H1 (cell line): ENCODE measurements around the gene SFTPB. TPM values are rescaled to one million over a fixed set of nuclear protein-coding genes. Genes with fewer than 3 reads are reported as not detected.
"Not testable (repeated sequence)": the region's sequence is repeated elsewhere in the genome, so short reads cannot be mapped to it uniquely, and the experiment has no call there.

Experiments
- CTCF ChIA-PET: fragments of 300-600 bp; sonication (Branson Sonifier 250); formaldehyde crosslinking; loops from one replicate; lab custom pipeline; 2021; ENCODE audit not compliant: partially characterized antibody; lab: Charles Lee
- POLR2A ChIA-PET: fragments of 300-600 bp; sonication (Branson Sonifier 250); formaldehyde crosslinking; loops from one replicate; lab custom pipeline; 2021; ENCODE audit warnings: inconsistent platforms; ENCODE audit not compliant: partially characterized antibody; lab: Charles Lee
- DNase-seq, 2 experiments: peaks; one replicate each; pipeline versions ENCODE4 v3.0.0 to v3.0.0-alpha.2; 2010 to 2022; ENCODE audit warnings: low spot score in 2 of 2, low read depth in 1 of 2, mixed read lengths in 1 of 2
- FAIRE-seq: peaks from 2 replicates; lab custom pipeline; 2011; peaks lifted over from hg19 to GRCh38; lab: Jason Lieb, UNC
- H2AFZ ChIP-seq: 2 replicates; pipeline ENCODE4 v1.8.1; 2012; ENCODE audit warnings: low read length, inconsistent platforms
- H2AK5ac ChIP-seq: 2 replicates; pipeline ENCODE4 v1.6.1; 2013; ENCODE audit warnings: low read depth, low read length
- H2BK120ac ChIP-seq: replicated peaks from 2 replicates; pipeline ENCODE3; 2013; ENCODE audit warnings: low read depth, low read length, inconsistent platforms
- H2BK12ac ChIP-seq: 2 replicates; pipeline ENCODE4 v1.6.1; 2013; ENCODE audit warnings: low read depth, low read length
- H2BK15ac ChIP-seq: 2 replicates; pipeline ENCODE4 v1.6.1; 2013; ENCODE audit warnings: low read length
- H2BK20ac ChIP-seq: 2 replicates; pipeline ENCODE4 v1.6.1; 2013; ENCODE audit warnings: low read length
- H2BK5ac ChIP-seq: 2 replicates; pipeline ENCODE4 v1.6.1; 2013; ENCODE audit warnings: low read depth, low read length
- H3K14ac ChIP-seq: 2 replicates; pipeline ENCODE4 v1.6.1; 2013; ENCODE audit warnings: inconsistent platforms; ENCODE audit not compliant: insufficient read length
- H3K18ac ChIP-seq: 2 replicates; pipeline ENCODE4 v1.6.1; 2013; ENCODE audit warnings: low read length; ENCODE audit errors: extremely low read depth
- H3K23ac ChIP-seq: 2 replicates; pipeline ENCODE4 v1.6.1; 2013; ENCODE audit warnings: inconsistent platforms; ENCODE audit not compliant: insufficient read length
- H3K23me2 ChIP-seq: 2 replicates; pipeline ENCODE4 v1.6.1; 2013; ENCODE audit warnings: low read depth, low read length
- H3K27ac ChIP-seq: 2 replicates; pipeline ENCODE4 v1.6.1; 2011; ENCODE audit warnings: low read depth, low read length, inconsistent platforms
- H3K27me3 ChIP-seq, 4 experiments: replicated peaks in 1 of 4; 1 replicate in 1 of 4; 2 replicates in 3 of 4; pipeline versions ENCODE4 v1.6.1 to v1.8.1; 2011 to 2013; ENCODE audit warnings: low read length in 3 of 4, mild to moderate bottlenecking in 3 of 4, inconsistent platforms in 2 of 4, mixed read lengths in 2 of 4, moderate library complexity in 1 of 4; ENCODE audit not compliant: control insufficient read depth in 3 of 4, insufficient read depth in 3 of 4; ENCODE audit errors: extremely low read depth in 1 of 4
- H3K36me3 ChIP-seq, 4 experiments: 2 replicates each; pipeline versions ENCODE4 v1.6.1 to v1.8.1; 2011 to 2013; ENCODE audit warnings: mild to moderate bottlenecking in 4 of 4, low read length in 3 of 4, moderate library complexity in 2 of 4, control low read depth in 1 of 4, inconsistent platforms in 1 of 4; ENCODE audit not compliant: insufficient read depth in 4 of 4, control insufficient read depth in 2 of 4
- H3K4ac ChIP-seq: replicated peaks from 2 replicates; pipeline ENCODE3; 2013; ENCODE audit warnings: low read length, low read depth, mixed read lengths, inconsistent platforms; ENCODE audit not compliant: insufficient read length
- H3K4me1 ChIP-seq, 4 experiments: replicated peaks in 1 of 4; 1 replicate in 1 of 4; 2 replicates in 3 of 4; pipeline versions ENCODE4 v1.6.1 to v1.8.1; 2011 to 2013; ENCODE audit warnings: low read length in 3 of 4, inconsistent platforms in 2 of 4, mixed read lengths in 1 of 4; ENCODE audit not compliant: insufficient read depth in 4 of 4, control insufficient read depth in 3 of 4
- H3K4me2 ChIP-seq, 2 experiments: 2 replicates each; pipeline versions ENCODE4 v1.6.1 to v1.8.1; 2011 to 2013; ENCODE audit warnings: low read depth in 2 of 2, low read length in 2 of 2, control low read depth in 1 of 2, inconsistent platforms in 1 of 2, mild to moderate bottlenecking in 1 of 2; ENCODE audit not compliant: insufficient read depth in 1 of 2
- H3K4me3 ChIP-seq, 4 experiments: fragments of 200-600, 300-600 bp in 1 of 4; sonication (generic), shearing (Covaris generic), sonication (Bioruptor Twin) in 1 of 4; 2 replicates each; pipeline versions ENCODE4 v1.5.1 to v1.8.1; 2011 to 2016; ENCODE audit warnings: low read length in 4 of 4, low read depth in 3 of 4, control low read depth in 2 of 4, inconsistent platforms in 2 of 4, mild to moderate bottlenecking in 2 of 4, mixed read lengths in 1 of 4, moderate library complexity in 1 of 4; ENCODE audit not compliant: insufficient read depth in 2 of 4; ENCODE audit errors: extremely low read depth in 1 of 4
- H3K56ac ChIP-seq: replicated peaks from 2 replicates; pipeline ENCODE3; 2013; ENCODE audit warnings: low read depth, mild to moderate bottlenecking, mixed read lengths, low read length, inconsistent platforms; ENCODE audit not compliant: insufficient read length
- H3K79me1 ChIP-seq: 2 replicates; pipeline ENCODE4 v1.6.1; 2013; ENCODE audit warnings: low read depth, low read length, control low read depth
- H3K79me2 ChIP-seq, 2 experiments: 2 replicates each; pipeline versions ENCODE4 v1.6.1 to v1.8.1; 2012 to 2013; ENCODE audit warnings: low read length in 2 of 2, mild to moderate bottlenecking in 2 of 2, inconsistent platforms in 1 of 2; ENCODE audit not compliant: insufficient read depth in 2 of 2, control insufficient read depth in 1 of 2
- H3K9ac ChIP-seq, 4 experiments: replicated peaks in 1 of 4; 1 replicate in 1 of 4; 2 replicates in 3 of 4; pipeline versions ENCODE4 v1.6.1 to v1.8.1; 2011 to 2013; ENCODE audit warnings: low read depth in 3 of 4, low read length in 3 of 4, control low read depth in 2 of 4, mild to moderate bottlenecking in 2 of 4, moderate library complexity in 2 of 4, inconsistent platforms in 1 of 4; ENCODE audit errors: extremely low read depth in 1 of 4
- H3K9me3 ChIP-seq, 2 experiments: 2 replicates each; pipeline versions ENCODE4 v1.6.1 to v1.8.1; 2012 to 2013; ENCODE audit warnings: mild to moderate bottlenecking in 2 of 2, moderate library complexity in 2 of 2, control low read depth in 1 of 2, inconsistent platforms in 1 of 2, low read depth in 1 of 2, low read length in 1 of 2, mixed read lengths in 1 of 2; ENCODE audit not compliant: insufficient read depth in 2 of 2
- H4K20me1 ChIP-seq, 2 experiments: replicated peaks in 1 of 2; 2 replicates each; pipeline versions ENCODE3 to v1.8.1; 2011 to 2013; ENCODE audit warnings: inconsistent platforms in 2 of 2, low read length in 2 of 2, mild to moderate bottlenecking in 1 of 2; ENCODE audit not compliant: insufficient read depth in 2 of 2, control insufficient read depth in 1 of 2
- H4K5ac ChIP-seq: 2 replicates; pipeline ENCODE4 v1.6.1; 2013; ENCODE audit warnings: low read length, low read depth, mixed read lengths, inconsistent platforms; ENCODE audit not compliant: insufficient read length
- H4K8ac ChIP-seq: 2 replicates; pipeline ENCODE4 v1.8.0; 2013; ENCODE audit warnings: mild to moderate bottlenecking, moderate library complexity, low read length, inconsistent platforms; ENCODE audit not compliant: insufficient read depth; ENCODE audit errors: extremely low read depth
- H4K91ac ChIP-seq: replicated peaks from 2 replicates; pipeline ENCODE3; 2013; ENCODE audit warnings: low read length, mixed read lengths, inconsistent platforms; ENCODE audit not compliant: insufficient read length
- WGBS, 2 experiments: shearing (Covaris generic) in 1 of 2; methylation state at CpG; one replicate each; pipeline versions ENCODE4 v1.1.6 to v1.1.7; 2013 to 2015; ENCODE audit warnings: low lambda C conversion rate in 2 of 2, mixed read lengths in 2 of 2, inconsistent platforms in 1 of 2, low coverage in 1 of 2, missing lambda C conversion rate in 1 of 2; ENCODE audit not compliant: insufficient replicate concordance in 2 of 2, insufficient coverage in 1 of 2, insufficient read length in 1 of 2; ENCODE audit errors: extremely low coverage in 1 of 2, missing lambda C conversion rate in 1 of 2; 5-methylcytosine and 5-hydroxymethylcytosine counted together
- polyA plus RNA-seq, 7 experiments: library from polyadenylated mRNA; depleted of rRNA in 3 of 7; stranded (reverse) in 5 of 7; unstranded in 2 of 7; fragments of >200 nt in 5 of 7; fragments of 200-250 nt in 2 of 7; gene quantifications; 1 replicate in 5 of 7; 2 replicates in 1 of 7; 4 replicates in 1 of 7; pipeline versions ENCODE4 v1.2.1 to v1.2.3, GENCODE V29; 2011 to 2013; ENCODE audit warnings: missing spikeins in 2 of 7, mixed read lengths in 2 of 7
- total RNA-seq: library from RNA; stranded (reverse); fragmentation: NEBNext Ultra II Directional; extraction: Animal tissue kit (Norgen Biotek cat#: 25700); gene quantifications from 2 replicates; pipeline ENCODE4 v1.2.1, GENCODE V29; 2021

Gene SFTPB
- total and polyA plus RNA-seq, 2 of the 8 experiments (the other 6 are each of a cell fraction or from before 2014, with no cell fraction given): not detected

DNA sequence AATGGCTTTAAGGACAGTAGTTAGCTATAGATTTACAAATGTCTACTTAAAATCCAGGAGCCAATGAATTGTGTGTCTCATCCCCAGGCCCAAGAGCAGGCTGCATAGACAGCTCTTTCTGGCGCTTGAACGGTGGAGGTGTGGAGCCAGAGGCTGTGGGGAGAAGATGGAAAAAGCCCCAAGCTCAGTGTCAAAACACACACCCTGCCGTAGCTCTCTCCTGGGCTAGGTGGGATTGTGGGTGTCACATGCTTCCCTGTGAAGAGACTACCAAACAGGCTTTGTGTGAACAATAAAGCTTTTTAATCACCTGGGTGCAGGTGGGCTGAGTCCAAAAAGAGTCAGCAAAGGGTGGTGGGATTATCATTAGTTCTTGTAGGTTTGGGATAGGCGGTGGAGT lies 10.6 kb downstream of the SFTPB start:
- not testable (repeated sequence) for DNase-seq, H3K4me2 ChIP-seq, H2BK5ac ChIP-seq, H3K4ac ChIP-seq, H2BK12ac ChIP-seq, H2BK20ac ChIP-seq, H2BK15ac ChIP-seq, H4K91ac ChIP-seq, H2AK5ac ChIP-seq, H2AFZ ChIP-seq, H3K27me3 ChIP-seq, H3K4me3 ChIP-seq, H3K23me2 ChIP-seq, H3K79me2 ChIP-seq, FAIRE-seq, H3K27ac ChIP-seq, H3K23ac ChIP-seq, H4K20me1 ChIP-seq, H3K9ac ChIP-seq, H3K56ac ChIP-seq, H4K5ac ChIP-seq, H3K79me1 ChIP-seq, H3K4me1 ChIP-seq, H2BK120ac ChIP-seq, H4K8ac ChIP-seq, H3K14ac ChIP-seq, H3K18ac ChIP-seq, H3K9me3 ChIP-seq
- POLR2A ChIA-PET: interaction anchor here (1.1 to 2.0 kb wide), 4 partner anchors 9 to 40 kb away, joined by 3 to 5 read pairs (median 4); no protein-coding TSS in a partner anchor
- WGBS, 2 experiments: 96% methylated on average over 4 of the region's 4 CpGs; no CpG with 5 or more reads in 1 of the 2 experiments
- peaks cover 0 to 15% (median 4%) of the 10 kb centered on the region in 4 experiments; a peak in 6 of 8 replicates for H3K36me3 ChIP-seq
- CTCF ChIA-PET: interaction anchor here (1.2 to 5.8 kb wide), 6 partner anchors 8 to 158 kb away, joined by 3 to 38 read pairs (median 7); no protein-coding TSS in a partner anchor
